Measurements from ENCODE around the gene LZTR1.

- TF ChIP-seq CTCF (conservative IDR thresholded peaks at IDR 0.05; ENCODE audit: low read length): no peak
- no peak for TF ChIP-seq EZH2phosphoT487 (IDR thresholded peaks at IDR 0.05; ENCODE audit: borderline replicate concordance)
Measured at GRCh38 chr22:20993304-20994127, 11.4 kb downstream of the LZTR1 start.
